ENCODE data around the gene SFMBT2. TPM values are rescaled to one million over a fixed set of nuclear protein-coding genes. Genes with fewer than 3 reads are reported as not detected.

SFMBT2 gene
- total and polyA plus RNA-seq, 2 of the 4 experiments (the other 2 are of a cell fraction): 0.70 to 1.3 TPM

GRCh38 chr10:7251696-7252465, 159.0 kb downstream of the SFMBT2 start:
- Histone ChIP-seq H3K79me1 (ENCODE audit: low read depth in 1 of 2, low read length in 2 of 2) (no peaks in the 10 kb centered on the region), H2BK15ac (ENCODE audit: low read depth, low read length) (no peak overlapping the region), H3K56ac (ENCODE audit: extremely low read depth, insufficient read depth, low read length) (no peak overlapping the region), H3K4ac (ENCODE audit: low read depth, low read length) (no peak overlapping the region), H3K9me3 (ENCODE audit: control insufficient read depth, insufficient read depth, low read length) (0 out of 2 replicates have a peak, but pooled peaks cover 3% of the 10 kb centered on the region), H2AFZ (replicated peaks; ENCODE audit: low read length, poor library complexity) (no peak overlapping the region), H2BK5ac (ENCODE audit: low read depth, low read length, poor library complexity, severe bottlenecking) (no peak overlapping the region), H2AK9ac (replicated peaks; ENCODE audit: low read depth, low read length, poor library complexity) (no peak overlapping the region), H4K20me1 (ENCODE audit: insufficient read depth, low read length) (no peaks in the 10 kb centered on the region), H3K14ac (replicated peaks; ENCODE audit: low read depth, low read length) (no peak overlapping the region), H3K18ac (ENCODE audit: low read depth, low read length) (no peak overlapping the region), H3K23ac (ENCODE audit: low read depth, low read length) (no peak overlapping the region), H4K8ac (ENCODE audit: low read depth in 2 of 2, low read length in 2 of 2) (no peak overlapping the region), H3K4me1 (ENCODE audit: control insufficient read depth, insufficient read depth, low read length) (no peaks in the 10 kb centered on the region), H2BK120ac (ENCODE audit: low read depth, low read length) (no peak overlapping the region), H2BK20ac (ENCODE audit: low read depth, low read length) (no peak overlapping the region), H2AK5ac (ENCODE audit: low read depth, low read length) (no peak overlapping the region), H3K36me3 (ENCODE audit: control insufficient read depth, insufficient read depth, low read length) (no peaks in the 10 kb centered on the region), H3K4me2 (ENCODE audit: low read depth, low read length) (no peak overlapping the region), H3K27me3 (ENCODE audit: control insufficient read depth, insufficient read depth, low read length) (no peaks in the 10 kb centered on the region), H3K9me1 (ENCODE audit: insufficient read depth, low read length) (no peaks in the 10 kb centered on the region), H3K4me3 (ENCODE audit: insufficient read depth, low read depth, low read length) (no peak overlapping the region), H3K9ac (ENCODE audit: low read depth, low read length) (no peak overlapping the region), H3K27ac (ENCODE audit: insufficient read depth, low read length) (no peak overlapping the region), H4K91ac (ENCODE audit: insufficient read depth, low read depth, low read length) (no peak overlapping the region), H4K5ac (ENCODE audit: low read depth, low read length) (no peak overlapping the region)
- ChIA-PET CTCF (no interaction called here), POLR2A (ENCODE audit: unreplicated experiment) (no interaction called here)
- intact Hi-C loops (cut with micrococcal nuclease) (no loop called here), in situ Hi-C loops (cut with MboI; ENCODE audit: low sequenced_read_pairs) (no loop called here), dilution Hi-C loops (cut with HindIII; ENCODE audit: low sequenced_read_pairs, unreplicated experiment) (no loop called here)
- WGBS, 2 experiments (ENCODE audit: extremely low coverage in 2 of 2, insufficient read length in 1 of 2): 89% methylated on average over 4 of the region's 12 CpGs; no CpG with 5 or more reads in 1 of the 2 experiments
- no TSS peak for BruUV-seq (replicated peaks)
- DNase-seq: no peak
- TF ChIP-seq RAD21 (IDR thresholded peaks at IDR 0.05; ENCODE audit: low read length): no peak
- TF ChIP-seq MXI1 (IDR thresholded peaks at IDR 0.05; ENCODE audit: borderline replicate concordance, low read depth, low read length): no peak
- TF ChIP-seq MAZ (IDR thresholded peaks at IDR 0.05; ENCODE audit: borderline replicate concordance, low read depth, low read length): no peak
- TF ChIP-seq, protein P1, sequence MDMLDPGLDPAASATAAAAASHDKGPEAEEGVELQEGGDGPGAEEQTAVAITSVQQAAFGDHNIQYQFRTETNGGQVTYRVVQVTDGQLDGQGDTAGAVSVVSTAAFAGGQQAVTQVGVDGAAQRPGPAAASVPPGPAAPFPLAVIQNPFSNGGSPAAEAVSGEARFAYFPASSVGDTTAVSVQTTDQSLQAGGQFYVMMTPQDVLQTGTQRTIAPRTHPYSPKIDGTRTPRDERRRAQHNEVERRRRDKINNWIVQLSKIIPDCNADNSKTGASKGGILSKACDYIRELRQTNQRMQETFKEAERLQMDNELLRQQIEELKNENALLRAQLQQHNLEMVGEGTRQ (IDR thresholded peaks at IDR 0.05; ENCODE audit: low read depth, low read length): no peak
- no peak for TF ChIP-seq RFX5 (IDR thresholded peaks at IDR 0.05; ENCODE audit: low read depth, low read length)
- no peak for TF ChIP-seq CEBPB (IDR thresholded peaks at IDR 0.05; ENCODE audit: low read depth, low read length)
- no peak for TF ChIP-seq SMC3 (IDR thresholded peaks at IDR 0.05; ENCODE audit: low read depth, low read length)
- TF ChIP-seq RCOR1 (IDR thresholded peaks at IDR 0.05; ENCODE audit: insufficient replicate concordance, low read length): no peak
- no peak for TF ChIP-seq CHD1 (IDR thresholded peaks at IDR 0.05; ENCODE audit: low read depth, low read length)
- no peak for TF ChIP-seq NFE2L2 (IDR thresholded peaks at IDR 0.05; ENCODE audit: low read depth, low read length)
- TF ChIP-seq FOS (IDR thresholded peaks at IDR 0.05; ENCODE audit: low read depth, low read length): no peak
- TF ChIP-seq, protein P2, sequence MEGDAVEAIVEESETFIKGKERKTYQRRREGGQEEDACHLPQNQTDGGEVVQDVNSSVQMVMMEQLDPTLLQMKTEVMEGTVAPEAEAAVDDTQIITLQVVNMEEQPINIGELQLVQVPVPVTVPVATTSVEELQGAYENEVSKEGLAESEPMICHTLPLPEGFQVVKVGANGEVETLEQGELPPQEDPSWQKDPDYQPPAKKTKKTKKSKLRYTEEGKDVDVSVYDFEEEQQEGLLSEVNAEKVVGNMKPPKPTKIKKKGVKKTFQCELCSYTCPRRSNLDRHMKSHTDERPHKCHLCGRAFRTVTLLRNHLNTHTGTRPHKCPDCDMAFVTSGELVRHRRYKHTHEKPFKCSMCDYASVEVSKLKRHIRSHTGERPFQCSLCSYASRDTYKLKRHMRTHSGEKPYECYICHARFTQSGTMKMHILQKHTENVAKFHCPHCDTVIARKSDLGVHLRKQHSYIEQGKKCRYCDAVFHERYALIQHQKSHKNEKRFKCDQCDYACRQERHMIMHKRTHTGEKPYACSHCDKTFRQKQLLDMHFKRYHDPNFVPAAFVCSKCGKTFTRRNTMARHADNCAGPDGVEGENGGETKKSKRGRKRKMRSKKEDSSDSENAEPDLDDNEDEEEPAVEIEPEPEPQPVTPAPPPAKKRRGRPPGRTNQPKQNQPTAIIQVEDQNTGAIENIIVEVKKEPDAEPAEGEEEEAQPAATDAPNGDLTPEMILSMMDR (conservative IDR thresholded peaks at IDR 0.05; ENCODE audit: low read depth, low read length): no peak
- TF ChIP-seq MAFK (IDR thresholded peaks at IDR 0.05; ENCODE audit: low read depth, low read length): no peak
- TF ChIP-seq POLR2A (IDR thresholded peaks at IDR 0.05; ENCODE audit: low read depth, low read length): no peak
- TF ChIP-seq ELK1 (IDR thresholded peaks at IDR 0.05; ENCODE audit: borderline replicate concordance, low read depth, low read length): no peak
- TF ChIP-seq BHLHE40 (IDR thresholded peaks at IDR 0.05; ENCODE audit: low read depth, low read length): no peak
- ATAC-seq (ENCODE audit: low read depth): no peak

All from IMR-90 (cell line).